ENCODE results near the gene GUSB. TPM values are rescaled to one million over a fixed set of nuclear protein-coding genes. Genes with fewer than 3 reads are reported as not detected.

The GUSB gene
- total and polyA plus RNA-seq, 9 of the 15 experiments (the other 6 are each of a cell fraction or from before 2014, with no cell fraction given): 22.7 to 102 (median 60.1) TPM

- no peak for TF ChIP-seq TCF15 (CRISPR knock-in tag; IDR thresholded peaks at IDR 0.05)
- no peak for TF ChIP-seq KLF13 (tag; IDR thresholded peaks at IDR 0.05; ENCODE audit: borderline replicate concordance, low read depth)
- no peak for TF ChIP-seq RERE (CRISPR knock-in tag; IDR thresholded peaks at IDR 0.05; ENCODE audit: borderline replicate concordance)
Observed at GRCh38 chr7:65967361-65968155, 14.5 kb downstream of the GUSB start (continued).

Measured in K562 (cell line).